HG03469 (cell line): ENCODE measurements around the gene HOXC12.

Experiments used
- ATAC-seq: cut with Tn5 transposase; IDR thresholded peaks from one replicate; pipeline ENCODE4 v1.9.1; 2021; ENCODE audit warnings: mild to moderate bottlenecking, moderate library complexity, moderate number of reproducible peaks; ENCODE audit not compliant: unreplicated experiment

The HOXC12 gene

GRCh38 chr12:53995002-53995377 is 40.3 kb downstream of the HOXC12 start:
- ATAC-seq, result no peak

DNA sequence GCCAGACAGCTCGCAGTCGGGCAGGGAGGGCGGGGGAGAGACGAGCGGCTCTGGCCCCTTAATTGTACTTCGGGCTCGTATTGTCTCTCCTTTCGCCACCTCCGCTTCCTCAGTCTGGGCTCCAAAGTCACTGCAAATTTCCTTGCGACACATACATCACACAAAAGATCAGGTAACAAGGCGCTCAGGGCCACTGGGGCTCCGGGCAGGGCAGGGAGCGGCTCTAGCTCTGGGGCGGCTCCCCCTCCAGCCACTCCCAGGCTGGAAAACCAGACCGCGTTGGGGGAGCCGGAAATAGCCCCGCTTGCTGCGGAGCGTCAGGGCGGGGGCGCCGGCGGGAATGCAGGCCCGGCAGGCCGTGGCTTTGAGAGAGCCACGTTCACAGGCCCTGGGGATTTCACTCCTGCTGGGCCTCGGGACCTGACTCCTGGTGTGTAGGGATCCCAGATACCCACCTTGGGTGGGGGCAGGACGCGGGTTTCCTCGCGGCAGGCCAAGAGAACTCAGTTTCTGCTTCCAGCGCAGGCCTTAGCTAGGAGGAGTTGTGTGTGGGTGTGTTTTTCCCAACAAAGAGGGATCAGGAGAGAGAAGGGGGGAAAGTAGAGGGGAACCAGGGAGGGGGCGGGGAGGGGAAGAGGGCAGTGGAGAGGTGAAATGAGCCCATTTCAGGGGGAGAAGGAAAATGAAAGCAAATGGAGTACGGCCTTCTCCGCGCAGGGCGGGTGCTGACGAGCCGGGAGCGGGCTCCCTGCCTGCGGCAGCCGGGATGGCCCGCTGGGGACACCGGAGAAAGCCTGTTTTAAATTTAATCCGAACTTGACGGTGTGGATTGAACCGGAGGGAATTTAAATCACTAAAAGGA is 40.9 kb downstream of the HOXC12 start:
- ATAC-seq, result no peak

- ATAC-seq, result no peak
These were observed 41.8 kb downstream of the HOXC12 start for GRCh38 chr12:53996240-53997203.

GRCh38 chr12:53997204-53998109 is 42.8 kb downstream of the HOXC12 start:
- no peak for ATAC-seq

DNA sequence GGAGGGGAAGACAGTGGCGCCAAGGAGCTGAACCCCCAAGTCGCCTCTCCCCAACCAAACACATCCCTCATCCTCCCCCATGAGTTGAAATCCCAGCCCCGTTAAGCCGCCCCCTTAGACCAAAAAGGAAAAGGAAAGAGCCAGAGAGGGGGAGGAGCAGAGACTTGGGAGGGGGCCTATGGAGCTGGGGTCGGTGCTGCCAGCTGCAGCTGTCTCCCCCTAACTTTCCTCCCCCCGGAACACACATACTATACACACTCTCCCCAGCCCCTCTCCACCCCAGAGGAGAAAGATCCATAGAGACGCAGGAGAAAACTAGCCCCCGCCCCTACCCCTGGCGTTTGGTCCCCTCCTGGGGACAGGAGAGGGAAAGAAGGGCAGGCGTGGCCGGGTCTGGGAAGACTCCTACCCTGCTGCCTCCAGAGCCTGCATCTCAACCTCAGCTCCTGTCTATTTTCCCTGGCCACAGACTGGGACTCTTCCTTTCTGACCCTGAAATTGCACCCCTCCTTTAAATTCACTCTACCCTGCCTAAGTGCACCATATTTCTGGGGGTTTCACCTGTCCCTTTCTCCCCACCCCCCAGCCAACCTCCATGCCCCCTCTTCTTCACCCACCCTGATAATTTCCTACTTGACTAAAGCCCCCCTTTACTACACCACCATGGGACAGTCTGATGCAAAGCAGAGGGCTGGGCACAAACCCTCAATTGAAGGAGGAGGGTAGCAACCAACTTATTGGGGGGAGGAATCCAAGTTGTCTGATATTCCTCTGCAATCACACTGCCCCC is 43.6 kb downstream of the HOXC12 start:
- ATAC-seq, result no peak

DNA sequence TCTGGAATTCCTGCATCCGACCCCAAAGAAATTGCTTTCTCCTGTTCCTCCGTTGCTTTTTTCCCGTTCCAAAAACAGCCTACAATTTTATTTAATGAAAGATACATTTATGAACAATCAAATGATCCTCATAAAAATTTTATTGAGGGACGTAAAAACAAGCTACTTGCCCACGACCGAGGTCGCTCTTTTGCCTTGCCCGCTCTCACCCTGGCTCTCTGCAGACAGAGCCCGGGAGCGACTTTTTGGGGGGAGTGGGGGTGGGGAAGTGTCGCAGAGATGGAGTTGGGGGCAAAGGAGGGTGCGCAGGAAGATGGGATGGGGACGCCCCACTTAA is 44.2 kb downstream of the HOXC12 start:
- no peak for ATAC-seq

DNA sequence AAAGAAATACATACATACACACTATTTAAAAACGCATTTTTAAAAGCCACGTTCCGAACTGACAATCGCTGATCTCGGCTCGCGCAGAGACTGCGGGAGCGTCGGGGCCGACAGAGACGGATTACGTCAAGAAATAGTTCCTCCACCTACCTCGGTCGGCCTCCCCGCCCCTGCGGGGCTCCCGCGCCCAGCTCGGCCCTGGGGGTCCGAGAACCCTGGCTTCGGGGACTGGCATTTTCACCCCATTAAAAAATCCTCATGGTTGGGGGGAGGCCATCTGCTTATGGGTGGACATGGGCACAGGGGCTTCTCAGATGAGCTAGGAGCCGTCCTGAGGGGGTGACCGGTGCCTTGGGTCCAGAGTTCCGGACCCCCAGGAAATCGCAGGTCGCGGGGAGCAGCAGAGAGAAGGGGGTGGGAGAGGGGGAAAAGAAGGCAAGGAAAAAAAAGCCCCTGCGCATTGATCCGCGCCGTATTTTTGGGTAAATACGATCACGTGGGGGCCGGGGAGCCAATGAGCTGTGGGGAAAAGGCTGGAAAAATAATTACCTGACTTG is 44.9 kb downstream of the HOXC12 start:
- ATAC-seq, result no peak

DNA sequence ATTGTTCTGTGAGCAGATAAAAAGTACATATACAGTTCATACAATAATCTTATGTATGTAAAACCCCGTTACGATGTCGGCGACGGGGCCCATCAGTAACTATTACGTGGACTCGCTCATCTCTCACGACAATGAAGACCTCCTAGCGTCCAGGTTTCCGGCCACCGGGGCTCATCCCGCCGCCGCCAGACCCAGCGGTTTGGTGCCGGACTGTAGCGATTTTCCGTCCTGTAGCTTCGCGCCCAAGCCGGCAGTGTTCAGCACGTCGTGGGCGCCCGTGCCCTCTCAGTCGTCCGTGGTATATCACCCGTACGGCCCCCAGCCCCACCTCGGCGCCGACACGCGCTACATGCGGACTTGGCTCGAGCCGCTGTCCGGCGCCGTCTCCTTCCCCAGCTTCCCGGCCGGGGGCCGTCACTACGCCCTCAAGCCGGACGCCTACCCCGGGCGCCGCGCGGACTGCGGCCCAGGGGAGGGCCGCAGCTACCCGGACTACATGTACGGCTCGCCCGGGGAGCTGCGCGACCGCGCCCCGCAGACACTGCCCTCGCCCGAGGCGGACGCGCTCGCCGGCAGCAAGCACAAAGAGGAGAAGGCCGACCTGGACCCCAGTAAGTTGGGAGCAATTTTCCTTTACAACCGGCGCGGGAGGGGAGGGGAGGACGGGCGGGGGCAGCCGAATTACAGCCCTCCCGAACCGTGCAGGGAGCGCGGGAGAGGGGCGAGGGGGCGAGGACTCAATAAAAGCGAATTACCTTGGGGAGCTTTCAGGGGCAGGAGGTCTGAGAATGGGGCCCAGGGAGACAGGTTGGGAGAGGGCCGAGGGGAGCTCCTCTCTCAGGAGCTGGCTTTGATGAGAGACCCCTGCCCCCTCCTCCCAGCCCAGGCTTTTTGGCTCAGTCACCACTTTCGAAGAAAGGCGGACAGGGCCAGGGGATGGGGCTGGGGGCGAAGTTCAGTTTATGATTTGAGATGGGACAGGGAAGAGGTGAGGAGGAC is 45.7 kb downstream of the HOXC12 start, which contains the start of gene HOXC9:
HOXC9 (plus strand) TSS at position 46 of the 999 bp plus-strand sequence; CDS start at position 74, 28 bp downstream.
- ATAC-seq, result no peak

DNA sequence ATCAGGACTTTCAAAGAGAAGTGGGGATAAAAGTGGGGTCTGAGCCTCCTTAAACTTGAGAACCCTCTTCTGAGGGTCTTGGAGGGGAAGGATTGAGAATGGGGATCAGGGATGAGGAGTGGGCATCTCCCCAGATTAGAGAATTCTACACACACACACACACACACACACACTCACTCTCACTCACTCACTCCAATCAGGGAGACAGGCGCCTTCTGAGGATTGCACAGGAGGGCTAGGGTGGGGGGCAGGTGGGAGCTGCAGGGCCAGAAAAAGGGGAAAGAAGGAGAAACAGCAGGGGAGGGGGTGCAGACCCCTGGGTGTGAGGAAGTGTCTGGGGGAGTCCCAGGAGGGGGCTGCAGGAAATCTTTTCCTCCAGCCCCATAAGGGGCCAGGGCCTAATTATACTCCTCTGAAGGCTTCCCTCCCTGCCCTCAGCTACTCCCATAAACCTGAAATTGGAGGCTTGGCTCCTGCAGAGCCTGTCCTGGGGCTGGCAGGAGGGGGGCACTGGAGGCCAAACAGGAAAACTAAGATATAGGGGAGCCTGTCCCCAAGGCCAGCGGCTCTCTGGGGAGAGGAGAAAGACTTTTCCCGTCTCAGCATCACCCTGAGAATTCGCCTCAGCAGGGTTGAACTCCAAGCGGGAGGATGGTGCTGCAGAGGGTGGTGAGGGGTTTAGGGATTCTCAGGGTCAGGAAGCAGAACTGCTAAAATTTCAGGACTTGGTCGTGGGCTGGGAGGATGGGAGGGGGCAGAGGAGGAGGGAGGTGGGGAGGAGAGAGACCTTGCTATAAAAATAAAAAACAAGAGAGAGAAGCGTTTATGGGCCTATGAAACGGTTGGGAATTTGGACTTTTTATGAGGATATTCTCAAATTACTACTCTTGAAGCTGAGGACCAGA is 46.8 kb downstream of the HOXC12 start:
- ATAC-seq, result no peak

GRCh38 chr12:54002278-54002914 is 47.7 kb downstream of the HOXC12 start:
- no peak for ATAC-seq

DNA sequence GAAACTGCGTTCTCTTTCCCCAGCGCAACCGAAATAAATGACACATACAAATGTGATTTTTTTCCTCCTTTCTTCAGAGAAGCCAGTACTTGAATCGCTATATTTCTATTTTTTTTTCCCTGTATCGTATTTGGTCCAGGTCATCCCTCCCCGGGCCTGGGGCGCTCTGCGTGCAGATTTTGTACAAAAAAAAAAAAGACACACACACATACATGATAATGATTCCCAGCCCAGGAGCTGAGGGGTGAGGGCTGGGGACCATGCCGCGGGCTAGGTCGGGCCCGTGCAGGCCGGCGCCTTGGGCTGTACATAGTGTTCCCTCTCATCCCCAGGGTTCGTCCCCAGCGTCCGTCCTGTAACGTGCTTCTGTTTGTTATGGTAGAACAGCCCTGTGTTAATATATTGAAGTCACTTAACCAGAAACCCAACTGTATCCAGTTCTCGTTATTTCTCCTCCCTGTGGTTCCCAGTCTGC is 48.2 kb downstream of the HOXC12 start:
- no peak for ATAC-seq

- ATAC-seq, result no peak
These were observed 48.9 kb downstream of the HOXC12 start for GRCh38 chr12:54003625-54004024.

GRCh38 chr12:54004063-54004840 is 49.5 kb downstream of the HOXC12 start:
- ATAC-seq, result no peak

DNA sequence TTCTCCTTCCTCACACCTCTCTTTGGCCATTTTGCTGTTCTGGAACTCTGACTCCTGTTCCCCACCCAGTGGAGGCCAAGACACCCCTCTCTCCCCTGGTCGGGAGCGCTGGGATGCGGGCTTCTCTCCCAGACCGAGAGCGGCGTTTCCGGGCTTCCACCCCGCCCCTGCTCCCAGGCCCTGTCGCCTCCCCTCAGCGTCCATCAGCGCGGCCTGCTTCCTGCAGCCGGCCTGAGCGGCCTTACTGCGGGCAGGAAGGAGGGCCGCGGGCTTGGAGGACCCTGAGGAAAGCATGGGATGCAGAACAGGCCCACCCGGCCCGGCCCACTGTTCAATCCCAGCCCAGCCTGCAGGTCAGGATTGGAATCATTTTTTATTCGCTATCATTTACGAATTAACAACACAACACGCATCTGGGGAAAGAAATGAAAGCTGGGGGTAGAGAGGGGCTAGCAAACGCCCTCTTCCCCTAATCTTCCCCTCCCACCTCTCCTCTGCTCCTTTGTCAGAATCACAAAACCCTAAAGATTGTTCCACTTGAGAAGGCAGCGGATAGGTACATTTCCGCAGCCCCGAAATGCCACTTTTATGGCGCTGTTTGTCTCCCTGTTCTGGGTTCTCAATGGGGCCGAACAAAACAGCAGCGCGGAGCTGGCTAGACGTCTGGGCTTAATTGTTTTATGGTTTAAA is 50.3 kb downstream of the HOXC12 start:
- ATAC-seq, result no peak

DNA sequence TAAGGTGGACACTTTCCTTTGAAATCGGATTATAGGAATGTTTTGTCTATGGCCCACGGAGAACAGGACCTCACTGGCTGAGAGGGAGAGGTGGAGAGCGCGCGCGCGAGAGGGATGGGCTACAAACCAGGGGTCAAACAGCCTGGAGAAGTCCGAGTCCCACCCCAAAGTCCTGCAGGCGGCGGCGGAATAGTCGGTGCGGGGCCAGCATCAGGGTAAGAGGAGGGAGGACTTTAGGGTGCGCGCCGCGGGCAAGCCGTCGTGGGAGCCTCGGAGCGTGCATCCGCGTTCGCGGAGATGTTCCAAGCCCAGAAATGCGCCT is 50.8 kb downstream of the HOXC12 start:
- ATAC-seq, result no peak
